Amygdala (tissue), 56 donors: ENCODE measurements around the gene PDSS2.
A peak's percentile ranks its signal among the peaks of the same experiment; 100 is the strongest.
"Not testable (repeated sequence)": the region's sequence is repeated elsewhere in the genome, so short reads cannot be mapped to it uniquely, and the experiment has no call there.

Experiments
- DNase-seq, 56 donors: peaks; one replicate each; lab custom pipeline; 2025; lab: John Stamatoyannopoulos, UW

Gene PDSS2

GRCh38 chr6:107129370-107129925, 329.9 kb downstream of the PDSS2 start:
- DNase-seq, result peak in 1 of 56 donors; percentile 2

GRCh38 chr6:107128577-107128976, 330.8 kb downstream of the PDSS2 start:
- DNase-seq, result no peak

GRCh38 chr6:107128175-107128574, 331.2 kb downstream of the PDSS2 start:
- DNase-seq, result no peak

GRCh38 chr6:107125771-107126170, 333.6 kb downstream of the PDSS2 start:
- no peak for DNase-seq

- DNase-seq, result no peak
Observed at GRCh38 chr6:107124934-107125348, 334.4 kb downstream of the PDSS2 start.

- no peak for DNase-seq
Observed at GRCh38 chr6:107123501-107123900, 335.9 kb downstream of the PDSS2 start.

- no peak for DNase-seq
Observed at GRCh38 chr6:107122748-107123147, 336.6 kb downstream of the PDSS2 start.

- no peak for DNase-seq
Observed at GRCh38 chr6:107121964-107122495, 337.3 kb downstream of the PDSS2 start.

GRCh38 chr6:107121266-107121665, 338.1 kb downstream of the PDSS2 start:
- DNase-seq, result no peak

- no peak for DNase-seq
Observed at GRCh38 chr6:107120404-107120803, 339.0 kb downstream of the PDSS2 start.

GRCh38 chr6:107118976-107119375, 340.4 kb downstream of the PDSS2 start:
- no peak for DNase-seq

GRCh38 chr6:107118540-107118939, 340.8 kb downstream of the PDSS2 start:
- not testable (repeated sequence) for DNase-seq

- DNase-seq, result no peak
Observed at GRCh38 chr6:107116931-107117330, 342.4 kb downstream of the PDSS2 start.

GRCh38 chr6:107116328-107116892, 343.0 kb downstream of the PDSS2 start:
- peak in 12 of 56 donors; percentile 8 to 47 (median 20) for DNase-seq

GRCh38 chr6:107115695-107116327, 343.6 kb downstream of the PDSS2 start:
- DNase-seq, result peak in 28 of 56 donors; percentile 4 to 42 (median 22)

GRCh38 chr6:107114926-107115694, 344.3 kb downstream of the PDSS2 start, which contains the start of gene BEND3:
BEND3 (minus strand) TSS chr6:107115515; CDS start chr6:107099285, 16,230 bp downstream.
- peak in 36 of 56 donors; percentile 6 to 68 (median 32) for DNase-seq

GRCh38 chr6:107114213-107114925, 345.0 kb downstream of the PDSS2 start:
- DNase-seq, result peak in 54 of 56 donors; percentile 10 to 85 (median 63)

- DNase-seq, result no peak
Observed at GRCh38 chr6:107110200-107110599, 349.2 kb downstream of the PDSS2 start.

- DNase-seq, result peak in 6 of 56 donors; percentile 2 to 33 (median 6)
Observed at GRCh38 chr6:107108201-107108890, 351.0 kb downstream of the PDSS2 start.

GRCh38 chr6:107107791-107108190, 351.6 kb downstream of the PDSS2 start:
- DNase-seq, result no peak
